GM12878 (cell line): ENCODE results near the gene OR52M1.
A peak's percentile ranks its signal among the peaks of the same experiment; 100 is the strongest.

Experiments
- ESRRA ChIP-seq: IDR thresholded peaks from 2 replicates; pipeline ENCODE4 v1.6.1; 2012; ENCODE audit warnings: mild to moderate bottlenecking, low read length, improper control_type of control experiment
- NFXL1 ChIP-seq: fragments of 450-650 bp; IDR thresholded peaks from 2 replicates; pipeline ENCODE4 v1.6.1; 2017; ENCODE audit warnings: antibody characterized with exemption, mild to moderate bottlenecking, borderline replicate concordance
- SRF ChIP-seq, 2 experiments: IDR thresholded peaks; 2 replicates each; pipeline ENCODE4 v1.6.1; 2011; ENCODE audit warnings: low read depth in 2 of 2, low read length in 2 of 2, mild to moderate bottlenecking in 1 of 2, moderate library complexity in 1 of 2
- TBL1XR1 ChIP-seq: IDR thresholded peaks from 2 replicates; pipeline ENCODE4 v1.6.1; 2012; ENCODE audit warnings: low read depth, low read length, improper control_type of control experiment
- TF ChIP-seq, protein P1 (sequence below), 3 experiments: IDR thresholded peaks in 2 of 3; conservative IDR thresholded peaks in 1 of 3; 2 replicates each; pipeline ENCODE4 v1.5.1; 2011; ENCODE audit warnings: low read depth in 3 of 3, low read length in 3 of 3, mild to moderate bottlenecking in 3 of 3, control low read depth in 2 of 3, moderate library complexity in 2 of 3, inconsistent platforms in 1 of 3, mixed read lengths in 1 of 3; ENCODE audit not compliant: control insufficient read depth in 2 of 3, insufficient read depth in 1 of 3; ENCODE audit errors: extremely low read depth in 1 of 3

DNA sequence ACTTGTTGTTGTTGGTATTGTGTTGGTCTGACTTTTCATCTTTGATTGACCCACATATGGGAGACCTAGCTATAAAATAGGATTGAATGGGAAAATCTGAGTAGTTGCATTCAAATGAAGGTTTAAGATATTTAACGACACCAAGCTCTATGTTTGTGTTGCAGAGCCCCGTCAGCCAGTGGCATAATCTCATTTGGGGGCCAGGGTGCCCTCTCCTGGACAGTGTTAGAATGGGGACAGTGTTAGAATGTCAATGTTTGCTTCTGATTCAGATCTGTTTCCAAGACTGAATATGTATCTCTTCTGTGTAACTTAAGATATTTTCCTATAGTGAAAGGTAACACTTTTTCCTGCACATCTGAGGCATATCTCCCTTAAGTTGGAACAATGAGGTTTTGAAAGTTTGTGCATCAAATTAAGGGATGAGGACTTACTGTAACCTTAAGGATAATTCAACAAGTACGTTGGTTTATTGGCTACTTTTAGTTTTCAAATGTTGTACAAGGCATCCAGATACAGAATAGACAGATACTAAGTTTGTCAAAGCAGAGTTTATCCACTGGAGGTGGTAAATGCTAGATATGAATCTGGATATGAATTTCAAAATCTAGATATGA is 5.3 kb upstream of the OR52M1 start:
- TF ChIP-seq SRF (IDR thresholded peaks at IDR 0.05; ENCODE audit: low read depth in 2 of 2, low read length in 2 of 2) (no peak), ESRRA (no peak), TBL1XR1 (no peak), NFXL1 (no peak)
- TF ChIP-seq, protein P1, sequence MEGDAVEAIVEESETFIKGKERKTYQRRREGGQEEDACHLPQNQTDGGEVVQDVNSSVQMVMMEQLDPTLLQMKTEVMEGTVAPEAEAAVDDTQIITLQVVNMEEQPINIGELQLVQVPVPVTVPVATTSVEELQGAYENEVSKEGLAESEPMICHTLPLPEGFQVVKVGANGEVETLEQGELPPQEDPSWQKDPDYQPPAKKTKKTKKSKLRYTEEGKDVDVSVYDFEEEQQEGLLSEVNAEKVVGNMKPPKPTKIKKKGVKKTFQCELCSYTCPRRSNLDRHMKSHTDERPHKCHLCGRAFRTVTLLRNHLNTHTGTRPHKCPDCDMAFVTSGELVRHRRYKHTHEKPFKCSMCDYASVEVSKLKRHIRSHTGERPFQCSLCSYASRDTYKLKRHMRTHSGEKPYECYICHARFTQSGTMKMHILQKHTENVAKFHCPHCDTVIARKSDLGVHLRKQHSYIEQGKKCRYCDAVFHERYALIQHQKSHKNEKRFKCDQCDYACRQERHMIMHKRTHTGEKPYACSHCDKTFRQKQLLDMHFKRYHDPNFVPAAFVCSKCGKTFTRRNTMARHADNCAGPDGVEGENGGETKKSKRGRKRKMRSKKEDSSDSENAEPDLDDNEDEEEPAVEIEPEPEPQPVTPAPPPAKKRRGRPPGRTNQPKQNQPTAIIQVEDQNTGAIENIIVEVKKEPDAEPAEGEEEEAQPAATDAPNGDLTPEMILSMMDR (IDR thresholded peaks at IDR 0.05 in 2 of 3, conservative IDR thresholded peaks at IDR 0.05 in 1 of 3; ENCODE audit: control insufficient read depth in 2 of 3, extremely low read depth in 1 of 3, insufficient read depth in 1 of 3, low read depth in 3 of 3, low read length in 3 of 3): peak; percentile 57 to 68 (median 64)
